ENCODE data around the gene IL4.

The IL4 gene

DNA sequence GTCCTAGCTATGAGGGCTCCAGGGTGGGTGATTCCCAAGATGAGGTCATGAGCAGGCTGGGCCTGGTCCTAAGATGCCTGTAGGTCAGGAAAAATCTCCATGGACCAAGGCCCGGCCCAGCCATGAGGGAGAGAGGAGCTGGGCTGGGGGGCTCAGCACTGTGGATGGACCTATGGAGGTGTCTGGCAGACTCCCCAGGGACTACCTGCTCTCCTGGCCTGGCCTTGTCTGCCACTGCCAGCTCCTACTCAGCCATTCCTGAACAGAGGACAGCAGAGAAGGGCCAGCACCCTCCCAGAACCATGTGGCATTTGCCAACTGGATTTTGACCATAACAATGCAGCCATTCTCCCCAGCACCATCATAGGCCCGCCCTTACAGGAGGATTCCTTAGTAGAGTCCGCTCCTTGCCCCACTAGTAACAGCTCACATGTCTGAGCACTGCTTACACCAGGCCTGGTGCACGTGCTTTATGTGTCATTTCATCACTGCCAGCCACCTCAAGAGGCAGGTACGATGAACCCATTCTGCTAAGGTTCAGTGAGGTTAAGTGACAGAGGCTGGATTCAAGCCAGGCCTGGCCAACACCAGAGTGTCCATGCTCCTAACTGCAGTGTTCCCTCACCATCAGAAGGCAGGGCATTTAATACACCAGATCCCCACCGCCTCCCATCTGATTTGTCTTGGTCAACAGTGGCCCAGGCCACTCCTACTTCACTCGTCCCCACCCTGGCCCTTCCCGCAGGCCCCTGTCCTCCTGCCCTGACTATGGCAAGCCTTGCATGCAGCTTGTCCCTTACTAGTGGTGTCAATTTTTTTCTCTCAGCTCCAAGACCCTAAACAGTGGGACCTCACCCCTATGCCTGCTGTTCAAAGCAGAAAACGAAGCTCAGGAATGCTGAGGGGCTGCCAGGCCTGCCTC is 15.1 kb upstream of the IL4 start:
- no peak for DNase-seq

DNA sequence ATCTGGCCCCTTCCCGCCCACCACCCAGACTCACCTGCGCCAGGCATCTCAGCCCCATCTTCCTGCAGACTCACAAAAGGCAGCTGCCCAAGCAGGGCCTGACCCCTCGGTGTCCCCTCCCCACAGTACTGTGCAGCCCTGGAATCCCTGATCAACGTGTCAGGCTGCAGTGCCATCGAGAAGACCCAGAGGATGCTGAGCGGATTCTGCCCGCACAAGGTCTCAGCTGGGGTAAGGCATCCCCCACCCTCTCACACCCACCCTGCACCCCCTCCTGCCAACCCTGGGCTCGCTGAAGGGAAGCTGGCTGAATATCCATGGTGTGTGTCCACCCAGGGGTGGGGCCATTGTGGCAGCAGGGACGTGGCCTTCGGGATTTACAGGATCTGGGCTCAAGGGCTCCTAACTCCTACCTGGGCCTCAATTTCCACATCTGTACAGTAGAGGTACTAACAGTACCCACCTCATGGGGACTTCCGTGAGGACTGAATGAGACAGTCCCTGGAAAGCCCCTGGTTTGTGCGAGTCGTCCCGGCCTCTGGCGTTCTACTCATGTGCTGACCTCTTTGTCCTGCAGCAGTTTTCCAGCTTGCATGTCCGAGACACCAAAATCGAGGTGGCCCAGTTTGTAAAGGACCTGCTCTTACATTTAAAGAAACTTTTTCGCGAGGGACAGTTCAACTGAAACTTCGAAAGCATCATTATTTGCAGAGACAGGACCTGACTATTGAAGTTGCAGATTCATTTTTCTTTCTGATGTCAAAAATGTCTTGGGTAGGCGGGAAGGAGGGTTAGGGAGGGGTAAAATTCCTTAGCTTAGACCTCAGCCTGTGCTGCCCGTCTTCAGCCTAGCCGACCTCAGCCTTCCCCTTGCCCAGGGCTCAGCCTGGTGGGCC is 13.9 kb upstream of the IL4 start:
- no peak for DNase-seq

DNA sequence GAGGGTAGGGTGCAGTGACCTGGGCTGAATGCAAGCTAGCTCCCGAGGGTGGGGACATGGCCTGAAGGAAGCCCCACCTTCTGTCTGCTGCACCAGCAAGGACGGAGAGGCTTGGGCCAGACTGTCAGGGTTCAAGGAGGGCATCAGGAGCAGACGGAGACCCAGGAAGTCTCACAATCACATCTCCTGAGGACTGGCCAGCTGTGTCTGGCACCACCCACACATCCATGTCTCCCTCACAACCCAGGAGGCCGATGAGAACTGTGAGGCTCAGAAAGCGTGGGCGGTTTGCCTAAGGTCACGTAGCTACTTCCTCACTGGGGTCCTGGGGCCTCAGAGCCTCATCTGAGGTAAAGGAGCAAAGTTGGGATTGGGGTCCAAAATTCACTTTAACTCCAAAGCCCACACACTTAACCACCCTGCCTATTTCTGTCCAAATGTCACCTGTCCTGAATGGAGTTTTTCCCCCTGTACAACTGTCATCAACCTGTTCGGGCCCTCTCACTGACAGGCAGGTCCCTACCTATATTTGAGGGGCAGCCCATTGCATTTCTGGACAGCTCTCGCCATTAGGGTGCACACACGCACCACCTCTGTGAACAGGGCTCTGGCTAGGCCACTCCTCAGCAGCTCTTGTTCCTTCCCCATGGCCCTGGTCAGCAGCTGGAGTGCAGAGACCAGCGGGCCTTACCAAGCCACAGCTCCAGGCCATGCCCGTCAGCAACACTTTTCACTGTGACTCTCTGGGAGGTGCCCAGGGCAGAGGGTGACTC is 12.4 kb upstream of the IL4 start:
- DNase-seq = no peak

DNA sequence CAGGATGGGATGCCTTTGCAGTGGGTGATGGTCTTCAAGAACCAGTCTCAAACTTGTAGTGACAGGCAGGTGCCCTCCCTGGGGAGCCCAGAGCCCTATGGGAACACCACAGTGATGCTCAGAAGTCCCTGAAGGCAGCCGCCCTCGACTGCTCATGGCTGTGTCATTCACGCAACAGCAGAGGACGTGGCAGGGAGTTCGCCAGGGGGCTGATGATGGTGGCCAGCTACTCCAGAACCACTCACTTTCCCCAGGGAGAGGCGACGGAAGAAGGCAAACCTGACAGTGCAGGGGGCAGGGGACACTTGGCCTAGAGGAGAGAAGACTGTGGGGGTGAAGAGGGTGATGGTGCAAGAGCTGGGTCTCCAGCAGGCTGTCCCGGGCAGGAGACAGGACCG is 11.8 kb upstream of the IL4 start:
- DNase-seq = no peak

DNA sequence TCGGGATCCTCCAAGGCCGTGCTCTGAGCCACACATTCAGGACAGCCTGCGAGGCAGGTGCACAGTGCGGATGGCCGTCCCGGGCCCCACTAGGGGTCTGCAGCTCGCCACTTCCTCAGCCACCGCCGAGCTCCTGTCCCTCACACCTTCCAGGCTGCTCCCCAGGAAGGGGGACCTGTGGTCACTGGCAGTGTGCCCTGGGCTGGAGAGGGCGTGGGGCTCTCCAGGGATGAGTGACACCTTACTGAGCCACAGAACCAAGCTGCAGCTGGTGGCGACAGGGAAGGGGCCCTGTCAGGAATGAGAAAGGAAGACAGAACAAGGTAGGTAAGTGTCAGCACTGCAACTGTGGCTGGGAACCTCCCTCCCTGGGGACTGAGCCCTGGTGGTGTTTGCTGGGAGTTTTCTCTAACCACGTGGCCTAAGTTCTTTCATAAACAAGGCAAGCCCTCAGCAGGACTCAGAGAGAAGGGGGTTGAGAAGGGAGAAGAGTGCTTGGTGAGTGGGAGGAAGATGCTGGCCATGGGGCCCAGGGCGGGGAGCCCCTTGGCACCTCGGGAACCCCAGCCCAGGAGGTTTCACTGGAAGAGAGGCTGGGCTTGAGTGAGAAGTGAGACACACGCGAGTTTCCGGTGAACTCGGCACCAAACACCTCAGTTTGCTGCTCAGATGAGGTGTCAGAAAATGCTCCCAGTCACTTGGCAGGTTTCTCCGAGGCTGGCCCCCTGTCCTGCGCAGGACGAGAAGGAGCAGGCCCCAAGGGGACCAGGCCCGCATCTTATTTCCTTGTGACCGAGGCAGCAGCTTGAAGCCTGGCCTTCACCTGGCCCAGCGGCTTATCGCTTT is 10.6 kb upstream of the IL4 start:
- peak; percentile 62 to 74 for DNase-seq

DNA sequence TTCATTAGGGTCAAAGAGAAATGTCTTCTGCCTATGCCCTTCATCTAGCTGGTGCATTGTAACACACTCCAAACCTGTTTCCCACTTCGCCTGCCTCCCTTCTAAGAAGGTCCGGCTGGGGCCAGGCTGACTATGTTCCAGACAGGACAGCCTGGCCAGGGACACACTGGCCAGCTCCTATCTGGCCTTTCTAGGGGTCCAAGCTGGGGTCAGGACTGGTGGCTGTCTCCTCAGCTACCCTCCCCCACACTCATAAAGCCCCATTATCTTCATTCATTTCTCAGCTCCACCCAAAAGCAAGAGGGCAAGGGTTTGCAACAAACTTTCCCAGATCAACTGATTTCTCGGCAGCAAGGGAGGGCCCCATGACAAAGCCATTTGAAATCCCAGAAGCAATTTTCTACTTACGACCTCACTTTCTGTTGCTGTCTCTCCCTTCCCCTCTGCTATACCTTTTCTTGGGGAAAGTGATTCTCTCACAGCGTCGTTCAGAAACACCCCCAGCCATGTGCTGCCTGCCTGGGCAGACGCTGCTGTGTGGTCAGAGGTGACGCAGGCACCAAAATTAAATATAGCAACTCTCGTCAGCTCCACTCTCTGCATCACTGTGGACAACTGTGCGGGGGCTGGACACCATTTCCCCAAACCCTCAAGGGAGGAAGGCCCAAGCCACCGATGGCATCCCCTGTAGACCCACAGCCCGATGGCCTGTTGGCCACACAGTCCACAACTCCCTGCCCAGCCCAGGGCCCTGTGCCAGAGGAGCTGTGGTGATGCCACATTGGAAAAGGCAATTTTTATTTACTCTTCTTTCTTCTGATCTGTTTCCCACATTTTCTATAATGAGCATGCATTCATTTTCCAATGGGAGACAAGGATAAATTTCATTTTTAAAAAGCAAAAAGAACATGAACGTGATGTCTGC is 9.8 kb upstream of the IL4 start:
- peak in 1 of 2 experiments; percentile 28 for DNase-seq

DNA sequence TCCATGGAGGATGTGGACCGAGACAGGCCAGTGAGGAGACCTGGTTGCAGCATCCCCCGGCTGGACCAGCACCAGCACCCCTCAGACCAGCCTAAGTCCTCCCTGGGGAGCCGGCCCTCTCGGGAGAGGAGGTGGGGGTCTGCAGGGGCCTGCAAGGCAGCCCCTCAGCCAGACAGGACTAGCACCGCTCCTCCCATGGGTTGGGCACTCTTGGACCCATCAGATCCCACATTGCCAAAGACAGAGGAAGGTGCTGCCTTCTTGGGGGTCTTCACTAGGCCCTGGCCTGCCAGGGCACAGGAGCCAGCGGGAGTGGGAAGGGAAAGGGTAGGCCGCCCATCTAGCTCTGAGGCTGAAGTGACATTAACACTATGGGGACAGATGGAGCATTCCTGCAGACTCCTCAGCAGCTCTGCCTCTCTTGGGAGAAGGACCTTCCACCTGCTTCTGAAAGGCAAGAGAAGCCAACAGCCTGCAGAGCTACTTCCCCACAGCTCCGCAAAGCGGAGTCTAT is 9.0 kb upstream of the IL4 start:
- DNase-seq = no peak

DNA sequence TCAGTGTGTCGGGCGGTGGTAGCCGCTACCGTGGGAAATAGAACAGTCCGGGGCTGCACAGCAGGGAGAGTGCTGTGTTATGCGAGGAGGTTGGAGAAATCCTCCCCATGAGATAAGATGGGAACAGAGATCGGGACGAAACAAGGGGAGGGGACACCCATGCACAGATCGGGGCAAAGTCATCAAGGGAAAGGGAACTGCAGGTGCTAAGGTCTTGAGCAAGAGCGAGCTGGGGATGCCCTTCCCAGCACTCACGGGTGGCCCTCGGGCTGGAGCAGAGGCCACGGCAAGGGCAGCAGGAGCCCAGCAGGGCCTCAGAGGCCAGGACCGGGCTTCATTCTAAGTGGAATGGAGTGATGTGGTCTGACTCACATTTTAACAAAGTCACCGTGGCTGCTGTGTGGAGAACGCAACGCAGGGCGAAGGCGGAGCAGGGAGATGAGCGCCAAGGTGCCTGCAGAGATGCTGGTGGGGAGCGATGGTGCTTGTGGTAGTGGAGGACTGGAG is 8.2 kb upstream of the IL4 start:
- DNase-seq = no peak

DNA sequence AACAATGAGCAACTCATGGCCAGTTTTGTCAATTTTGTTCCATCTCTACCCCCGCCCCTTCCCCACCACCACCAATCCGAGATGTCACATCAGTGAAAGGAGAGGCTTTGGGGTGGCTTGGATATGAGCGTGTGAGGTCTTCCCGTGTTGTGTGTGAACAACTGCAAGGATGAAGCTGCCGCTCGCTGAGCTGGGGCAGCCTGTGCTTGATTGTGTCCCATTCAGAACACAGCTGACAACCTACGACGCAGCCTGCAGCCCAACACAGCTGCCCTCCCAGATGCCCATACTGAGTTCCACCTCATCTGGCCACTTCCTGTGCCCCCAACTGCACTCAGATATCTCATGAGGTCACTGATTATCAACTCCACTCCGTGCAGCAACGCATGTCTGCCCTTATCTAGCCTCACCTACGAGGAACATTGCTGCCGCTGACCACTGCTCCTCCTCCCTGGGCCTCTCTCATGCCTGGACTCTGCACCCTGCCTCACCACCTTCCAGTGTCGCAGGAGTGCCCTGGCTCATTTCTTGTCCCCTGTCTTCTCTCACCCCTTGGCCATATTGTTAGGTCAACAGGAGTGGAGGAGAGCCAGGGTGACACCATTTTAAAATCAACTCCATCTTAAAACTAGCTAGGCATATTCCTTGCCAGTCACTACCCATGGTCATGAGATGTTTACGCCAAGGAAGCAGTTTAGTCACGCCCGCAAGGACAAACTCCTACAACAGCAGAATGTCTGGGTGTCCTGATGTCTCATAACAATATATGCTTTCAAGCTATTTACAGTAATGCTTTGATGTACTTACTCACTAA is 7.3 kb upstream of the IL4 start:
- no peak for DNase-seq

DNA sequence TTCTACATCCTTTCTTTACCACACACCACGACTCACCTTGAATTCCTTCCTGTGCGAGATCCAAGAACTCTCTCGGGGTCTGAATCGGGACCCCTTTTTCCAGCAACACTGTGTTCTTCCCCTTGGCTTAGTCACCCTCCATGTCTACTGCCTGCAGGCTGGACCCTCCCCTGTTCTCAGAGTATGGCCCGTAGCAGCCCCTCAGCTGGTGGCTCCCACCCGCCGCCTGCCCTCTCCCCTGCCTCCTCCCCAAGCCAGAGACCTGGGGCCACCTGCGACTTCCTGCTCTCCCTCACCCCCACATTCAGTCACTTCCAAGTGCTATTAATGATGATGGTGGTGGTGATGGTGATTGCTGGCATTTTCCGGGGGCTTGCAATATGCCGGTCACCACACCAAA is 6.5 kb upstream of the IL4 start:
- DNase-seq = no peak

DNA sequence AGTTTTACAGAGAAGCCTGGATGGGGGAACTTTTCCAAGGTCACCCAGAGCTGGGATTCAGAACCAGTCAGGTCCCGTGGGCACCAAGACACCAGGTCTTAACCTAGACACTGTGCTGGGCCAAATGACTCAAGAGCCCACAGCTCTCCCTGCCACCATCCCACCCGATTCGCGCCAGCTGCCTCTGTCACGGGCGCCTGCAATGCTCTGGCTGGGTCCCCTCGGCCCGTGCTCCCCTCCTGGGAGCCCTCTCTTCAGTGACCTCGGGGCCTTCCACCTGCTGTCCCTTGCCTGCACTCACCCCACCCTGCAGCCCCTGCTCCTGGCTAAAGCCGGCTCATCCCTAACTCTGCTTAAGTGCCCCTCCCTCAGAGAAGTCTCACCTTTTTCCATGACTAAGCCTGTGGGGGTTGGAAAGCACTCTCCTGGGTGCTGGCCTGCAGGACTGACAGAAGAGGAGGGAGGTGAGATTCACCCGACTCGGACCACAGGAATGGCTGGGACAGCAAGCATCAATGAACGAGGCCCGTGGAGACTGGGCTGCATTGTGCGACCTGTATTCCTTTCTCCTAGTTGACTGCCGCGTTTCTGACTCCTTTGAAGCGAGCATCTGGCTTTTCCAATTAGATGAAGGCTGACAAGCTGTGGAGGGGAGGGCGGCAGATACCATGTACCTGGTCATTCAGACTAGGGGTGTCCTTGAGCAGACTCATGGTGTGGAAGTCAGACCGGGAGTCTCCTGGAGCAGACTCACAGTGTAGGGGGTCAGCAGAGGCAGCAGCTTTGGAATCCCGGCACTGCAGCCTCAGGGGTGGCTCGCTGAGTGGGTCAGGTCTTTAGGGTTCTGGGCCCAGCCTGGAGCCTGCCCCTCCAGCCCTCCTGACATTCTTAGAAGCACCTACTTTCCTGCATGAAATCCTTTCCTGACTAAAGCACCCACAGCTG is 5.8 kb upstream of the IL4 start:
- no peak for DNase-seq

DNA sequence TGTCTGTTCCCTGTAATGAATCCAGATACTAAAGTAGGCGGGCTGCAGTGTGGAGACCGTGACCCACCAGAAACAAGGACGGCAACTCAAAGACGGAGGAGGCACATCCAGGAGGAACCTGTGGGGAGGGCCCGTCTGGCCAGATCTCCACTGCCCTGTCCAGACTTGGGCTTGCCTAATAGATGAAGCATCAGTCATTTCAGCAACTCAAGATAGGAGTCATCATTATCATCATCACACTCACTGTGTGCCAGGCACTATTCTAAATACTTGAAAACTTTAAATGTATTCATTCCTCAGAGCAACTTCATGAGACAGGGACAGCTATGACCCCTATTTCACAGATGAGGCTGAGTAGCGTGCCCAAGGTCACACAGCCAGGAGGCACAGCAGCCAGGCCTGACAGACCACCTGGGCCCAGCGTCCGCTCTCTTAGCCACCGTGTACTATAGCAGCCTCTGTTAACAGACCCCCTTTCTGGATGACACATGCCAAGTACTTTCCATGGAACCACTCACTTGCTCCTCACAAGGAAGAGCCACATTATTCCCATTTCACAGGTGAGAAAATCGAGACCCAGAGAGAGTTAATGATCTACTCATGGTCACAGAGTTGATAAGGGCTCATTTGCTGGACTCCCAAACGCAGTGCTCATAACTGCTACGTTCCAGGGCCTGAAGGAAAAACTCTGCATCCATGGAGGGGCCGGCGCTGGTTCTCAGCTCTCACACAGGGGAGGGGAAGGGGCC is 4.9 kb upstream of the IL4 start:
- DNase-seq = no peak

DNA sequence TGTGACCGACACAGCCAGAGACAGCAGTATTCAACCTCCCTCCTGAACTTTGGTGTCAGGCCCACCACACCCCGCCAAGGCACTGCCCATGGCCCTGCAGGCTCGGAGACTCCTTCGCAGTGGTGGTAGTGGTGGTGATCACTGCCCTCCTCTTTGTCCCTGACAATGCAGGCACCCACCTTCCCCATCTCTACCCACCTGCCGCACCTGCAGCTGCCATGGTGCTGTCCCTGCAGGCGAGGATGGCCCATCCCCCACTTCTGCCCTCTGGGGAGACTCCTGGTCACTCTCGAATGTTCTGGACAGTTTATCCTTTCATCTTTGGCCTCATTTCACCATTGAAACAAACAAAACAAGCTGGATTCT is 4.4 kb upstream of the IL4 start:
- no peak for DNase-seq

DNA sequence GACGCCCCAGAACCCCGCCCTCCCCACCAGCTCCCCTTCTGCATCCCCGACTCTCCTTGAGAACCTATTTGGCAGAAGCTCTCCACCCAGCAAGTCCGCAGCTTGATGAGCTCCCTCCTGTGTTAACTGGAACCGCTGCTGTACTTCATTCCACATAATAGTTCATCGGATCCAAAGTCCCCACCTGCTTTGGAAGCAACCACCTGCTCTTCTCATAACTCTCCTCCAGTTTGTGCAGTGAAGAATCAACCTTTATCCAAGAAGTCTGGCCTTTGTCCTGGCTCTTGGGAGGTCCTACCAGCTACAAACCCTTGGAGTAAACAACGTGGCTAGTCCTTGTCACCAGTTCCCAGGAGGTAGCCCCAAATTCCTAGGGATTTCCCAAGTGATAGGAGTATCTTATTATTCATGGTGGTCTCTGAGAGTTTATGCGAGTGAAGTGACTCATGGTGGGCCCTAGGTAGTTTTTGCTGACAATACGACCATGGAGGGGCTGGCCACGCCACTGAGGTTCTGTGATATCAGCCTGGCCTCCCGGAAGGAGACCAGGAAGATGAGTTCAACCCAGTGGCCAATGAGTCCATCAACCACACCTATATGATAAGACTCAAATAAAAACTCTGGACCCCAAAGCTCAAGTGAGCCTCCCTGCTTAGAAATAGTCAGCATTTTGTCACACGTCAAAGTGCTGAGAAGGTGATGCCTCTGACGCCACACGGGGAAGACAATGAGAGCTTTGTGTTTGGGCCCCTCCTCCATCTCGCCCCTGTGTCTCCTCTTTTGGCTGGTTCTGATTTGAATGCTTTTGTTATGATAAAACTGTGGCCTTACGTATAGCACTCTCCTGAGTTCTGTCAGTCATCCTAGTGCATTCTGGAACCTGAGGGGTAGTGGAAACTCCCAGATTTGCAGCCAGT is 3.6 kb upstream of the IL4 start:
- no peak for DNase-seq

DNA sequence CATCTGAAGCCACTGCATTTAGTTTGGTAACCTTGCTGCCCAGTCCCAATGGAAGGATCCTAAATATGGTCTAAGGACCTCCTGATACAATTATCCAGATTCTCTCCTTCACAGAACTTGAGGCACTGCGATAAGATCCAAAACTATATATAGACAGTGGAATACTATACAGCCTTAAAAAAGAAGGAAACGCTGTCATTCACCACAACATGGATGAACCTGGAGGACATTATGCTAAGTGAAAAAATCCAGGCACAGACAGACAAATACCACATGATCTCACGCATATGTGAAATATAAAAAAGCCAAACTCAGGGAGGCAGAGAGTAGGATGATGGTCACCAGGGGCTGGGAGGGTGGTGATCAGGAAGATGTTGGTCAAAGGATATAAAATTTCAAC is 2.8 kb upstream of the IL4 start:
- DNase-seq = no peak

DNA sequence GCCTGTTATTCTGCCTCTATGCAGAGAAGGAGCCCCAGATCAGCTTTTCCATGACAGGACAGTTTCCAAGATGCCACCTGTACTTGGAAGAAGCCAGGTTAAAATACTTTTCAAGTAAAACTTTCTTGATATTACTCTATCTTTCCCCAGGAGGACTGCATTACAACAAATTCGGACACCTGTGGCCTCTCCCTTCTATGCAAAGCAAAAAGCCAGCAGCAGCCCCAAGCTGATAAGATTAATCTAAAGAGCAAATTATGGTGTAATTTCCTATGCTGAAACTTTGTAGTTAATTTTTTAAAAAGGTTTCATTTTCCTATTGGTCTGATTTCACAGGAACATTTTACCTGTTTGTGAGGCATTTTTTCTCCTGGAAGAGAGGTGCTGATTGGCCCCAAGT is 301 bp upstream of the IL4 start:
- DNase-seq = no peak
